ELR (cell line): ENCODE data around the gene NSUN3.
"Not testable (repeated sequence)": the region's sequence is repeated elsewhere in the genome, so short reads cannot be mapped to it uniquely, and the experiment has no call there.

Experiments used
- DNase-seq: peaks from one replicate; pipeline ENCODE4 v3.0.0-alpha.2; 2015; ENCODE audit warnings: low read depth

Gene NSUN3

GRCh38 chr3:94062513-94063404, at the start of gene NSUN3, which contains the start of gene DHFR2:
Gene NSUN3, plus strand, starts transcription at chr3:94063061. Its CDS starts 66 bp downstream, at chr3:94063127.
Gene DHFR2, minus strand, starts transcription at chr3:94062916. Its CDS starts 1,405 bp downstream, at chr3:94061511.
- DNase-seq = peak; percentile 98

- DNase-seq = no peak
Observed at GRCh38 chr3:94015025-94015424, 47.8 kb upstream of the NSUN3 start.

GRCh38 chr3:94019659-94020058, 43.2 kb upstream of the NSUN3 start:
- no peak for DNase-seq

GRCh38 chr3:94020293-94020692, 42.6 kb upstream of the NSUN3 start:
- no peak for DNase-seq

- no peak for DNase-seq
Observed at GRCh38 chr3:94024385-94024784, 38.5 kb upstream of the NSUN3 start.

GRCh38 chr3:94026623-94027022, 36.2 kb upstream of the NSUN3 start:
- DNase-seq = no peak

GRCh38 chr3:94028093-94028837, 34.6 kb upstream of the NSUN3 start, which contains the start of gene STX19:
Gene STX19, minus strand, starts transcription at chr3:94028597. Its CDS starts 13,328 bp downstream, at chr3:94015269.
- DNase-seq = no peak

- peak; percentile 76 for DNase-seq
Observed at GRCh38 chr3:94036909-94037507, 25.9 kb upstream of the NSUN3 start.

- DNase-seq = peak; percentile 6
Observed at GRCh38 chr3:94043285-94043684, 19.6 kb upstream of the NSUN3 start.

- not testable (repeated sequence) for DNase-seq
Observed at GRCh38 chr3:94044100-94044936, 18.5 kb upstream of the NSUN3 start.

GRCh38 chr3:94046533-94046932, 16.3 kb upstream of the NSUN3 start:
- no peak for DNase-seq

GRCh38 chr3:94049267-94049666, 13.6 kb upstream of the NSUN3 start:
- DNase-seq = no peak

- no peak for DNase-seq
Observed at GRCh38 chr3:94050546-94050945, 12.3 kb upstream of the NSUN3 start.

- no peak for DNase-seq
Observed at GRCh38 chr3:94061297-94061696, 1.6 kb upstream of the NSUN3 start.

GRCh38 chr3:94063496-94064119, 747 bp downstream of the NSUN3 start:
- DNase-seq = peak; percentile 16

- DNase-seq = no peak
Observed at GRCh38 chr3:94064243-94064860, 1.5 kb downstream of the NSUN3 start.

GRCh38 chr3:94065122-94065521, 2.3 kb downstream of the NSUN3 start:
- DNase-seq = no peak

- no peak for DNase-seq
Observed at GRCh38 chr3:94065819-94066480, 3.1 kb downstream of the NSUN3 start.

GRCh38 chr3:94066506-94067500, 3.9 kb downstream of the NSUN3 start:
- DNase-seq = no peak
